GM23338 (cell line): ENCODE results near the gene CDH12. TPM values are rescaled to one million over a fixed set of nuclear protein-coding genes. Genes with fewer than 3 reads are reported as not detected.

Experiments
- ATAC-seq: fragments of 200-7000 bp; cut with Tn5 transposase; 3 replicates; pipeline ENCODE4 v1.9.1; 2020
- DNase-seq: peaks from one replicate; pipeline ENCODE4 v3.0.0-alpha.2; 2015; ENCODE audit warnings: low spot score
- H2AFZ ChIP-seq: fragments of 200-600 bp; sonication (generic); 2 replicates; pipeline ENCODE4 v1.8.0; 2016; ENCODE audit warnings: antibody characterized with exemption, mild to moderate bottlenecking, moderate library complexity
- H3F3A ChIP-seq: fragments of 200-600 bp; sonication (generic); replicated peaks from 2 replicates; pipeline ENCODE4 v1.8.0; 2017; ENCODE audit warnings: antibody characterized with exemption, mixed run types, low read depth
- H3K27ac ChIP-seq: fragments of 200-600 bp; sonication (generic); 2 replicates; pipeline ENCODE4 v1.6.1; 2016; ENCODE audit warnings: low read depth
- H3K27me3 ChIP-seq: fragments of 200-600 bp; sonication (generic); 2 replicates; pipeline ENCODE4 v1.8.0; 2016; ENCODE audit warnings: mild to moderate bottlenecking, mixed run types, moderate library complexity; ENCODE audit not compliant: insufficient read depth
- H3K36me3 ChIP-seq: fragments of 200-600 bp; sonication (generic); 2 replicates; pipeline ENCODE4 v1.8.0; 2016; ENCODE audit warnings: mild to moderate bottlenecking; ENCODE audit not compliant: insufficient read depth
- H3K4me1 ChIP-seq: fragments of 200-600 bp; sonication (generic); 2 replicates; pipeline ENCODE4 v1.8.0; 2016; ENCODE audit warnings: mild to moderate bottlenecking, moderate library complexity; ENCODE audit not compliant: insufficient read depth
- H3K4me2 ChIP-seq: fragments of 200-600 bp; sonication (generic); 2 replicates; pipeline ENCODE4 v1.7.1; 2017; ENCODE audit warnings: mixed run types
- H3K4me3 ChIP-seq: fragments of 200-600 bp; sonication (generic); 2 replicates; pipeline ENCODE4 v1.6.1; 2016; ENCODE audit warnings: mixed run types
- H3K79me2 ChIP-seq: fragments of 200-600 bp; sonication (generic); replicated peaks from 2 replicates; pipeline ENCODE4 v1.8.0; 2017; ENCODE audit warnings: mild to moderate bottlenecking; ENCODE audit not compliant: insufficient read depth
- H3K9me2 ChIP-seq: fragments of 200-600 bp; sonication (generic); 2 replicates; pipeline ENCODE4 v1.8.0; 2017; ENCODE audit not compliant: insufficient read depth
- H4K20me1 ChIP-seq: fragments of 200-600 bp; sonication (generic); replicated peaks from 2 replicates; pipeline ENCODE4 v1.8.0; 2017; ENCODE audit warnings: mild to moderate bottlenecking; ENCODE audit not compliant: insufficient read depth
- H3K27ac Mint-ChIP-seq: 2 replicates; pipeline ENCODE4 v1.8.0; 2020; ENCODE audit warnings: inconsistent platforms, mild to moderate bottlenecking, moderate library complexity, mixed read lengths
- H3K27me3 Mint-ChIP-seq: 3 replicates; pipeline ENCODE4 v1.8.0; 2022; ENCODE audit warnings: low read depth, mild to moderate bottlenecking, moderate library complexity, mixed read lengths, inconsistent platforms; ENCODE audit not compliant: insufficient read depth, poor library complexity
- H3K36me3 Mint-ChIP-seq: 3 replicates; pipeline ENCODE4 v1.8.0; 2021; ENCODE audit warnings: low read depth, mild to moderate bottlenecking, inconsistent platforms, moderate library complexity, mixed read lengths
- H3K4me1 Mint-ChIP-seq: 3 replicates; pipeline ENCODE4 v1.8.0; 2020; ENCODE audit warnings: mild to moderate bottlenecking, inconsistent platforms, mixed read lengths
- H3K4me3 Mint-ChIP-seq: 3 replicates; pipeline ENCODE4 v1.8.0; 2021; ENCODE audit warnings: moderate library complexity, mild to moderate bottlenecking, inconsistent platforms, mixed read lengths
- H3K9me3 Mint-ChIP-seq: 3 replicates; pipeline ENCODE4 v1.8.0; 2020; ENCODE audit warnings: moderate library complexity, mild to moderate bottlenecking, inconsistent platforms, mixed read lengths
- CREB1 ChIP-seq: fragments of 250-450 bp; sonication (Bioruptor Pico); IDR thresholded peaks from 2 replicates; pipeline ENCODE4 v1.5.0; 2020; ENCODE audit warnings: low read depth, mild to moderate bottlenecking, moderate library complexity
- CTCF ChIP-seq, 2 experiments: fragments of 200-600 bp in 1 of 2; sonication (generic) in 1 of 2; conservative IDR thresholded peaks; 2 replicates each; pipeline versions ENCODE4 v1.5.1 to v1.6.1; 2016 to 2017; ENCODE audit warnings: antibody characterized with exemption in 2 of 2, low read depth in 2 of 2, mild to moderate bottlenecking in 2 of 2, moderate library complexity in 1 of 2
- EZH2 ChIP-seq: fragments of 200-600 bp; sonication (generic); IDR thresholded peaks from one replicate; pipeline ENCODE4 v1.8.0; 2017; ENCODE audit warnings: antibody characterized with exemption, mild to moderate bottlenecking, low read depth; ENCODE audit not compliant: unreplicated experiment
- EZH2phosphoT487 ChIP-seq: fragments of 200-600 bp; sonication (generic); IDR thresholded peaks from one replicate; pipeline ENCODE4 v1.8.1; 2018; ENCODE audit warnings: antibody characterized with exemption; ENCODE audit not compliant: unreplicated experiment
- JUNB ChIP-seq: IDR thresholded peaks from one replicate; pipeline ENCODE4 v1.6.1; 2016; ENCODE audit warnings: antibody characterized with exemption; ENCODE audit not compliant: unreplicated experiment
- NANOG ChIP-seq: IDR thresholded peaks from 2 replicates; pipeline ENCODE4 v1.6.1; 2016; ENCODE audit warnings: antibody characterized with exemption, borderline replicate concordance
- POLR2AphosphoS5 ChIP-seq: IDR thresholded peaks from 2 replicates; pipeline ENCODE4 v1.6.1; 2016; ENCODE audit warnings: antibody characterized with exemption, low read depth
- REST ChIP-seq: IDR thresholded peaks from one replicate; pipeline ENCODE4 v1.6.1; 2018; ENCODE audit warnings: antibody characterized with exemption; ENCODE audit not compliant: unreplicated experiment
- STAT1 ChIP-seq: IDR thresholded peaks from one replicate; pipeline ENCODE4 v1.6.1; 2016; ENCODE audit warnings: antibody characterized with exemption; ENCODE audit not compliant: unreplicated experiment
- ZNF114 ChIP-seq: fragments of 250-450 bp; sonication (Bioruptor Pico); IDR thresholded peaks from 2 replicates; pipeline ENCODE4 v1.5.0; 2020; ENCODE audit warnings: mild to moderate bottlenecking, moderate library complexity
- ZNF331 ChIP-seq: fragments of 250-450 bp; sonication (Bioruptor Pico); IDR thresholded peaks from 2 replicates; pipeline ENCODE4 v1.5.0; 2020; ENCODE audit warnings: low read depth, mild to moderate bottlenecking, moderate library complexity
- polyA plus RNA-seq: library from polyadenylated mRNA; unstranded; fragments of >200 nt; fragmentation: Nextera tagmentation; extraction: Ambion mirVana; gene quantifications from 2 replicates; pipeline ENCODE4 v1.2.1, GENCODE V29; 2016
- total RNA-seq: library from RNA; depleted of rRNA; stranded (reverse); fragments of >200 nt; shearing (Covaris generic); gene quantifications from 2 replicates; pipeline ENCODE4 v1.2.3, GENCODE V29; 2014
- TF ChIP-seq, protein P1 (sequence below): IDR thresholded peaks from 2 replicates; pipeline ENCODE4 v1.6.1; 2016; ENCODE audit warnings: antibody characterized with exemption
- TF ChIP-seq, protein P2 (sequence below): fragments of 250-450 bp; sonication (Bioruptor Pico); IDR thresholded peaks from 2 replicates; pipeline ENCODE4 v1.5.0; 2020; ENCODE audit warnings: mild to moderate bottlenecking, moderate library complexity

The CDH12 gene
- total and polyA plus RNA-seq, 2 experiments from 2014 or later = not detected

DNA sequence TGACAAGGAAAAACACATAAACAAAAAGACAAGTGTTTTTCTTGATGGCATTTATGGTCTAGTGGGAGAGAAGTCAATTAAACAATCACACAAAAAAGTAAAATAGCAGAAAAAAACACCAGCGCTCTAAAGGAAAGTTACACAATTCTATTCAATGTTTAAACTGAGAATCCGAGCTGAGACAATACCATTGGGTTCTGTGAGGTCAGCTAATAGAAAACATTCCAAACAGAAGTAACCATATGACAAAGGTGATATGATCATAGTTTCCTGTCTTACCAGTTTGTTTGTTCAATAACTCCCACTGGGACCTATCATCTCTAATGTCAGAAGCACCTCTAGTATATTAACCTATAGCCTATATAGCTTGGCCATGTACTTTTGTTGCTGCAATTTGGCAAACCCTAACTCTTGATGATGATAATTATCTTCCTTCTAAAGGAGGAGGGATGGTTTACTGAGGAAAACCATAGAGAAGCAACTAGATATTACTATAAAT is 1030.0 kb downstream of the CDH12 start:
- no peaks in the 10 kb centered on the region for H3K36me3 Mint-ChIP-seq
- no peaks in the 10 kb centered on the region for H3K79me2 ChIP-seq
- no peaks in the 10 kb centered on the region for H3F3A ChIP-seq
- no peak overlapping the region for H3K27ac Mint-ChIP-seq
- no peaks in the 10 kb centered on the region for H3K36me3 ChIP-seq
- no peaks in the 10 kb centered on the region for H3K27me3 Mint-ChIP-seq
- no peak overlapping the region for H3K4me2 ChIP-seq
- H3K4me3 Mint-ChIP-seq = no peak overlapping the region
- H4K20me1 ChIP-seq = no peaks in the 10 kb centered on the region
- H3K27ac ChIP-seq = no peak overlapping the region
- H3K9me3 Mint-ChIP-seq = no peaks in the 10 kb centered on the region
- peaks cover 4% of the 10 kb centered on the region; the same call in 1 of the 3 replicates for H3K4me1 Mint-ChIP-seq
- TF ChIP-seq REST = no peak
- TF ChIP-seq POLR2AphosphoS5 = no peak
- no peak for TF ChIP-seq JUNB
- TF ChIP-seq NANOG = no peak
- no peak for TF ChIP-seq CREB1
- TF ChIP-seq, protein P1, sequence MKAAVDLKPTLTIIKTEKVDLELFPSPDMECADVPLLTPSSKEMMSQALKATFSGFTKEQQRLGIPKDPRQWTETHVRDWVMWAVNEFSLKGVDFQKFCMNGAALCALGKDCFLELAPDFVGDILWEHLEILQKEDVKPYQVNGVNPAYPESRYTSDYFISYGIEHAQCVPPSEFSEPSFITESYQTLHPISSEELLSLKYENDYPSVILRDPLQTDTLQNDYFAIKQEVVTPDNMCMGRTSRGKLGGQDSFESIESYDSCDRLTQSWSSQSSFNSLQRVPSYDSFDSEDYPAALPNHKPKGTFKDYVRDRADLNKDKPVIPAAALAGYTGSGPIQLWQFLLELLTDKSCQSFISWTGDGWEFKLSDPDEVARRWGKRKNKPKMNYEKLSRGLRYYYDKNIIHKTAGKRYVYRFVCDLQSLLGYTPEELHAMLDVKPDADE = no peak
- TF ChIP-seq, protein P2, sequence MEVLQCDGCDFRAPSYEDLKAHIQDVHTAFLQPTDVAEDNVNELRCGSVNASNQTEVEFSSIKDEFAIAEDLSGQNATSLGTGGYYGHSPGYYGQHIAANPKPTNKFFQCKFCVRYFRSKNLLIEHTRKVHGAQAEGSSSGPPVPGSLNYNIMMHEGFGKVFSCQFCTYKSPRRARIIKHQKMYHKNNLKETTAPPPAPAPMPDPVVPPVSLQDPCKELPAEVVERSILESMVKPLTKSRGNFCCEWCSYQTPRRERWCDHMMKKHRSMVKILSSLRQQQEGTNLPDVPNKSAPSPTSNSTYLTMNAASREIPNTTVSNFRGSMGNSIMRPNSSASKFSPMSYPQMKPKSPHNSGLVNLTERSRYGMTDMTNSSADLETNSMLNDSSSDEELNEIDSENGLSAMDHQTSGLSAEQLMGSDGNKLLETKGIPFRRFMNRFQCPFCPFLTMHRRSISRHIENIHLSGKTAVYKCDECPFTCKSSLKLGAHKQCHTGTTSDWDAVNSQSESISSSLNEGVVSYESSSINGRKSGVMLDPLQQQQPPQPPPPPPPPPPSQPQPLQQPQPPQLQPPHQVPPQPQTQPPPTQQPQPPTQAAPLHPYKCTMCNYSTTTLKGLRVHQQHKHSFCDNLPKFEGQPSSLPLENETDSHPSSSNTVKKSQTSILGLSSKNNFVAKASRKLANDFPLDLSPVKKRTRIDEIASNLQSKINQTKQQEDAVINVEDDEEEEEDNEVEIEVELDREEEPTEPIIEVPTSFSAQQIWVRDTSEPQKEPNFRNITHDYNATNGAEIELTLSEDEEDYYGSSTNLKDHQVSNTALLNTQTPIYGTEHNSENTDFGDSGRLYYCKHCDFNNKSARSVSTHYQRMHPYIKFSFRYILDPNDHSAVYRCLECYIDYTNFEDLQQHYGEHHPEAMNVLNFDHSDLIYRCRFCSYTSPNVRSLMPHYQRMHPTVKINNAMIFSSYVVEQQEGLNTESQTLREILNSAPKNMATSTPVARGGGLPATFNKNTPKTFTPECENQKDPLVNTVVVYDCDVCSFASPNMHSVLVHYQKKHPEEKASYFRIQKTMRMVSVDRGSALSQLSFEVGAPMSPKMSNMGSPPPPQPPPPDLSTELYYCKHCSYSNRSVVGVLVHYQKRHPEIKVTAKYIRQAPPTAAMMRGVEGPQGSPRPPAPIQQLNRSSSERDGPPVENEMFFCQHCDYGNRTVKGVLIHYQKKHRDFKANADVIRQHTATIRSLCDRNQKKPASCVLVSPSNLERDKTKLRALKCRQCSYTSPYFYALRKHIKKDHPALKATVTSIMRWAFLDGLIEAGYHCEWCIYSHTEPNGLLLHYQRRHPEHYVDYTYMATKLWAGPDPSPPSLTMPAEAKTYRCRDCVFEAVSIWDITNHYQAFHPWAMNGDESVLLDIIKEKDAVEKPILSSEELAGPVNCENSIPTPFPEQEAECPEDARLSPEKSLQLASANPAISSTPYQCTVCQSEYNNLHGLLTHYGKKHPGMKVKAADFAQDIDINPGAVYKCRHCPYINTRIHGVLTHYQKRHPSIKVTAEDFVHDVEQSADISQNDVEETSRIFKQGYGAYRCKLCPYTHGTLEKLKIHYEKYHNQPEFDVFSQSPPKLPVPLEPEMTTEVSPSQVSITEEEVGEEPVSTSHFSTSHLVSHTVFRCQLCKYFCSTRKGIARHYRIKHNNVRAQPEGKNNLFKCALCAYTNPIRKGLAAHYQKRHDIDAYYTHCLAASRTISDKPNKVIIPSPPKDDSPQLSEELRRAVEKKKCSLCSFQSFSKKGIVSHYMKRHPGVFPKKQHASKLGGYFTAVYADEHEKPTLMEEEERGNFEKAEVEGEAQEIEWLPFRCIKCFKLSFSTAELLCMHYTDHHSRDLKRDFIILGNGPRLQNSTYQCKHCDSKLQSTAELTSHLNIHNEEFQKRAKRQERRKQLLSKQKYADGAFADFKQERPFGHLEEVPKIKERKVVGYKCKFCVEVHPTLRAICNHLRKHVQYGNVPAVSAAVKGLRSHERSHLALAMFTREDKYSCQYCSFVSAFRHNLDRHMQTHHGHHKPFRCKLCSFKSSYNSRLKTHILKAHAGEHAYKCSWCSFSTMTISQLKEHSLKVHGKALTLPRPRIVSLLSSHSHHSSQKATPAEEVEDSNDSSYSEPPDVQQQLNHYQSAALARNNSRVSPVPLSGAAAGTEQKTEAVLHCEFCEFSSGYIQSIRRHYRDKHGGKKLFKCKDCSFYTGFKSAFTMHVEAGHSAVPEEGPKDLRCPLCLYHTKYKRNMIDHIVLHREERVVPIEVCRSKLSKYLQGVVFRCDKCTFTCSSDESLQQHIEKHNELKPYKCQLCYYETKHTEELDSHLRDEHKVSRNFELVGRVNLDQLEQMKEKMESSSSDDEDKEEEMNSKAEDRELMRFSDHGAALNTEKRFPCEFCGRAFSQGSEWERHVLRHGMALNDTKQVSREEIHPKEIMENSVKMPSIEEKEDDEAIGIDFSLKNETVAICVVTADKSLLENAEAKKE (CRISPR knock-in tag) = no peak
- no peak for TF ChIP-seq ZNF331 (CRISPR knock-in tag)
- no peak for TF ChIP-seq STAT1
- TF ChIP-seq EZH2 = no peak
- TF ChIP-seq ZNF114 (CRISPR knock-in tag) = no peak
- TF ChIP-seq EZH2phosphoT487 = no peak
- no peak for TF ChIP-seq CTCF (conservative IDR thresholded peaks at IDR 0.05; ENCODE audit: low read depth in 2 of 2)
- H3K27me3 ChIP-seq = no peaks in the 10 kb centered on the region
- no peaks in the 10 kb centered on the region for H3K9me2 ChIP-seq
- no peak overlapping the region for H2AFZ ChIP-seq
- no peak overlapping the region for H3K4me3 ChIP-seq
- ATAC-seq (no peak), DNase-seq (no peak)
- no peaks in the 10 kb centered on the region for H3K4me1 ChIP-seq
